DND-41 (cell line): ENCODE measurements around the gene CARS1.
"Not testable (repeated sequence)": the region's sequence is repeated elsewhere in the genome, so short reads cannot be mapped to it uniquely, and the experiment has no call there.

Source experiments
- ATAC-seq: fragments of 200-7000 bp; cut with Tn5 transposase; 3 replicates; pipeline ENCODE4 v1.9.1; 2021; ENCODE audit warnings: low read depth; ENCODE audit not compliant: insufficient read depth
- DNase-seq: peaks from one replicate; pipeline ENCODE4 v3.0.0-alpha.2; 2020
- H2AFZ ChIP-seq: 2 replicates; pipeline ENCODE4 v1.6.0; 2012; ENCODE audit warnings: low read depth, low read length
- H3K27ac ChIP-seq: 2 replicates; pipeline ENCODE4 v1.5.1; 2012; ENCODE audit warnings: low read length, inconsistent platforms
- H3K27me3 ChIP-seq: fragments of 200-600 bp; sonication (generic); 2 replicates; pipeline ENCODE4 v1.6.0; 2012; ENCODE audit warnings: low read length, mild to moderate bottlenecking, inconsistent platforms; ENCODE audit not compliant: insufficient read depth, poor library complexity
- H3K36me3 ChIP-seq: 2 replicates; pipeline ENCODE4 v1.5.1; 2012; ENCODE audit warnings: low read length, inconsistent platforms; ENCODE audit not compliant: insufficient read depth
- H3K4me1 ChIP-seq: 2 replicates; pipeline ENCODE4 v1.5.1; 2012; ENCODE audit warnings: mild to moderate bottlenecking, low read length; ENCODE audit not compliant: insufficient read depth
- H3K4me2 ChIP-seq: 2 replicates; pipeline ENCODE4 v1.6.0; 2012; ENCODE audit warnings: mild to moderate bottlenecking, moderate library complexity, low read length, inconsistent platforms; ENCODE audit not compliant: insufficient read depth
- H3K4me3 ChIP-seq, 2 experiments: fragments of 200-600 bp in 1 of 2; shearing (Covaris generic) in 1 of 2; 2 replicates each; pipeline ENCODE4 v1.5.1; 2012 to 2016; ENCODE audit warnings: inconsistent platforms in 2 of 2, low read length in 2 of 2, mild to moderate bottlenecking in 2 of 2, low read depth in 1 of 2, moderate library complexity in 1 of 2
- H3K79me2 ChIP-seq: 2 replicates; pipeline ENCODE4 v1.6.0; 2012; ENCODE audit warnings: low read length, inconsistent platforms; ENCODE audit not compliant: insufficient read depth
- H3K9ac ChIP-seq: 2 replicates; pipeline ENCODE4 v1.6.0; 2012; ENCODE audit warnings: low read depth, mild to moderate bottlenecking, inconsistent platforms, low read length, moderate library complexity
- H3K9me3 ChIP-seq: 2 replicates; pipeline ENCODE4 v1.5.1; 2012; ENCODE audit warnings: low read length, moderate library complexity, mild to moderate bottlenecking, inconsistent platforms; ENCODE audit not compliant: insufficient read depth, severe bottlenecking
- H4K20me1 ChIP-seq: 2 replicates; pipeline ENCODE4 v1.6.0; 2012; ENCODE audit warnings: low read length; ENCODE audit not compliant: insufficient read depth
- EZH2 ChIP-seq: IDR thresholded peaks from 3 replicates; pipeline ENCODE4 v1.6.1; 2012; ENCODE audit warnings: borderline replicate concordance, low read depth, mild to moderate bottlenecking, moderate library complexity, low read length, inconsistent platforms; ENCODE audit not compliant: severe bottlenecking
- TF ChIP-seq, protein P1 (sequence below): IDR thresholded peaks from 2 replicates; pipeline ENCODE4 v1.5.1; 2012; ENCODE audit warnings: borderline replicate concordance, low read length, moderate library complexity, mild to moderate bottlenecking; ENCODE audit not compliant: poor library complexity, severe bottlenecking; ENCODE audit errors: extremely low read depth

CARS1 gene

DNA sequence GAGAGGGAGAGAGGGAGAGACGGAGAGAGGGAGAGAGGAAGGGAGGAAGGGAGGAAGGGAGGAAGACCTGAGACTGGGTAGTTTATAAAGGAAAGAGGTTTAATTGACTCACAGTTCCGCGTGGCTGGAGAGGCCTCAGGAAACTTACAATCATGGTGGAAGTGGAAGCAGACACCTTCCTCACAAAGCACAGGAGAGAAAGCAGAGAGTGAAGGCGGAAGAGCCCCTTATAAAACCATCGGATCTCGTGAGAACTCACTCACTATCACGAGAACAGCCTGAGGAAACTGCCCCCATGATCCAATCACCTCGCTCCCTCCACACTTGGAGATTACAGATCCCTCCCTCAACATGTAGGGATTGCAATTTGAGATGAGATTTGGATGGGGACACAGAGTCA lies 12.2 kb upstream of the CARS1 start:
- DNase-seq (no peak), ATAC-seq (no peak)
- Histone ChIP-seq H4K20me1 (no peaks in the 10 kb centered on the region), H3K9me3 (peaks cover 3% of the 10 kb centered on the region), H3K4me3 (no peak overlapping the region), H3K9ac (no peak overlapping the region), H3K27me3 (peaks cover 2% of the 10 kb centered on the region), H3K36me3 (no peaks in the 10 kb centered on the region), H3K4me2 (no peak overlapping the region), H3K27ac (no peak overlapping the region), H3K4me1 (no peaks in the 10 kb centered on the region), H3K79me2 (no peaks in the 10 kb centered on the region), H2AFZ (no peak overlapping the region)
- TF ChIP-seq EZH2 = no peak
- TF ChIP-seq, protein P1, sequence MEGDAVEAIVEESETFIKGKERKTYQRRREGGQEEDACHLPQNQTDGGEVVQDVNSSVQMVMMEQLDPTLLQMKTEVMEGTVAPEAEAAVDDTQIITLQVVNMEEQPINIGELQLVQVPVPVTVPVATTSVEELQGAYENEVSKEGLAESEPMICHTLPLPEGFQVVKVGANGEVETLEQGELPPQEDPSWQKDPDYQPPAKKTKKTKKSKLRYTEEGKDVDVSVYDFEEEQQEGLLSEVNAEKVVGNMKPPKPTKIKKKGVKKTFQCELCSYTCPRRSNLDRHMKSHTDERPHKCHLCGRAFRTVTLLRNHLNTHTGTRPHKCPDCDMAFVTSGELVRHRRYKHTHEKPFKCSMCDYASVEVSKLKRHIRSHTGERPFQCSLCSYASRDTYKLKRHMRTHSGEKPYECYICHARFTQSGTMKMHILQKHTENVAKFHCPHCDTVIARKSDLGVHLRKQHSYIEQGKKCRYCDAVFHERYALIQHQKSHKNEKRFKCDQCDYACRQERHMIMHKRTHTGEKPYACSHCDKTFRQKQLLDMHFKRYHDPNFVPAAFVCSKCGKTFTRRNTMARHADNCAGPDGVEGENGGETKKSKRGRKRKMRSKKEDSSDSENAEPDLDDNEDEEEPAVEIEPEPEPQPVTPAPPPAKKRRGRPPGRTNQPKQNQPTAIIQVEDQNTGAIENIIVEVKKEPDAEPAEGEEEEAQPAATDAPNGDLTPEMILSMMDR = no peak

DNA sequence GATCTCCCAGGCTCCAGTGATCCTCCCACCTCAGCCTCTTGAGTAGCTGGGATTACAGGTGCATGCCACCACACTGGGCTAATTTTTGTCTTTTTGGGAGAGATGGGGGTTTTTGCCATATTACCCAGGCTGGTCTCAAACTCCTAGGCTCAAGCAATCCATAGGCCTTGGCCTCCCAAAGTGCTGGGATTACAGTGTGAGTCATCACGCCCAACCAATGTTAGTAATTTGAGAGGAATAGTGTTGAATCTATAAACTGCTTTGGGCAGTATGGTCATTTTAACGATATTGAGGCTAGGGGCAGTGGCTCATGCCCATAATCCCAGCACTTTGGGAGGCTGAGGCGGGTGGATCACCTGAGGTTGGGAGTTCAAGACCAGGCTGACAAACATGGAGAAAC lies 9.1 kb upstream of the CARS1 start:
- H3K4me3 ChIP-seq, H3K79me2 ChIP-seq, H4K20me1 ChIP-seq, H3K27ac ChIP-seq, H3K4me1 ChIP-seq, H3K9me3 ChIP-seq, DNase-seq, ATAC-seq, H2AFZ ChIP-seq, H3K27me3 ChIP-seq, H3K36me3 ChIP-seq, H3K4me2 ChIP-seq, H3K9ac ChIP-seq: not testable (repeated sequence)

DNA sequence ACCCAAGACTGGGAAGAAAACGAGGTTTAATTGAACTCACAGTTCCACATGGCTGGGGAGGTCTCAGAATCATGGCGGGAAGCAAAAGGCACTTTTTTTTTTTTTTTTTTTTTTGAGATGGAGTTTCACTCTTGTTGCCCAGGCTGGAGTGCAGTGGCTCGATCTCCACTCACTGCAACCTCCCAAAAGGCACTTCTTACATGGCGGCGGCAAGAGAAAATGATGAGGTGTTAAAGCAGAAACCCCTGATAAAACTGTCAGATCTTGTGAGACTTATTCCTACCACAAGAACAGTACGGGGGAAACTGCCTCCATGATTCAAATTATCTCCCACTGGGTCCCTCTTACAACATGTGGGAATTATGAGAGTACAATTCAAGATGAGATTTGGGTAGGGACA lies 7.5 kb upstream of the CARS1 start:
- not testable (repeated sequence) for H3K9me3 ChIP-seq, H3K4me2 ChIP-seq, H2AFZ ChIP-seq, H3K36me3 ChIP-seq, H3K4me3 ChIP-seq, H3K4me1 ChIP-seq, H3K27me3 ChIP-seq, H3K9ac ChIP-seq, ATAC-seq, H4K20me1 ChIP-seq, H3K79me2 ChIP-seq, H3K27ac ChIP-seq, DNase-seq

DNA sequence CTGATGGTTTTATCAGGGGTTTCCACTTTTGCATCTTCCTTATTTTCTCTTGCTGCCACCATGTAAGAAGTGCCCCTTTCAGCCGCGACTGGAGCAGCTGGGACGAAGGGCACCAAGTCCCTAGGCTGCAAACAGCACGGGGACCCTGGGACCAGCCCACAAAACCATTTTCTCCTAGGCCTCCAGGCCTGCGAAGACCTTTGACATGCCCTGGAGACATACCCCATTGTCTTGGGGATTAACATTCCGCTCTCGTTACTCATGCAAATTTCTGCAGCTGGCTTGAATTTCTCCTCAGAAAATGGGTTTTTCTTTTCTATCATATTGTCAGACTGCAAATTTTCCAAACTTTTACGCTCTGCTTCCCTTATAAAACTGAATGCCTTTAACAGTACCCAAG lies 6.7 kb upstream of the CARS1 start:
- H3K4me1 ChIP-seq, H3K9me3 ChIP-seq, ATAC-seq, H3K4me2 ChIP-seq, H3K27me3 ChIP-seq, H3K4me3 ChIP-seq, H2AFZ ChIP-seq, H3K9ac ChIP-seq, H3K79me2 ChIP-seq, H3K27ac ChIP-seq, H3K36me3 ChIP-seq, DNase-seq, H4K20me1 ChIP-seq: not testable (repeated sequence)

DNA sequence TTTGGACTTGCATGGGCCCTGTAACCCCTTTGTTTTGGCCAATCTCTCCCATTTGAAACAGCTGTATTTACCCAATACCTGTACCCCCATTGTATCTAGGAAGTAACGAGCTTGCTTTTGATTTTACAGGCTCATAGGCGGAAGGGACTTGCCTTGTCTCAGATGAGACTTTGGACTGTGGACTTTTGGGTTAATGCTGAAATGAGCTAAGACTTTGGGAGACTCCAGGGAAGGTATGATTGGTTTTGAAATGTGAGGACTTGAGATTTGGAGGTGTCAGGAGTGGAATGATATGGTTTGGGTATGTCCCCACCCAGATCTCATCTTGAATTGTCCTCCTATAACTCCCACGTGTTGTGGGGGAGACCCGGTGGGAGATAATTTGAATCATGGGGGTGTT lies 6.2 kb upstream of the CARS1 start:
- H2AFZ ChIP-seq, H3K4me1 ChIP-seq, ATAC-seq, H3K27me3 ChIP-seq, H3K36me3 ChIP-seq, H3K27ac ChIP-seq, DNase-seq, H3K79me2 ChIP-seq, H4K20me1 ChIP-seq, H3K9me3 ChIP-seq, H3K4me2 ChIP-seq, H3K4me3 ChIP-seq, H3K9ac ChIP-seq: not testable (repeated sequence)
